ELR (cell line): ENCODE data around the gene GRIK2.
A peak's percentile ranks its signal among the peaks of the same experiment; 100 is the strongest.

ENCODE experiments used
- DNase-seq: peaks from one replicate; pipeline ENCODE4 v3.0.0-alpha.2; 2015; ENCODE audit warnings: low read depth

Gene GRIK2

GRCh38 chr6:101400326-101401135 lies 7.0 kb downstream of the GRIK2 start:
- DNase-seq, result no peak

GRCh38 chr6:101401171-101401570 lies 7.7 kb downstream of the GRIK2 start:
- no peak for DNase-seq

GRCh38 chr6:101401792-101402621 lies 8.5 kb downstream of the GRIK2 start:
- DNase-seq, result peak; percentile 1

GRCh38 chr6:101402622-101403031 lies 9.1 kb downstream of the GRIK2 start:
- DNase-seq, result peak; percentile 2

DNA sequence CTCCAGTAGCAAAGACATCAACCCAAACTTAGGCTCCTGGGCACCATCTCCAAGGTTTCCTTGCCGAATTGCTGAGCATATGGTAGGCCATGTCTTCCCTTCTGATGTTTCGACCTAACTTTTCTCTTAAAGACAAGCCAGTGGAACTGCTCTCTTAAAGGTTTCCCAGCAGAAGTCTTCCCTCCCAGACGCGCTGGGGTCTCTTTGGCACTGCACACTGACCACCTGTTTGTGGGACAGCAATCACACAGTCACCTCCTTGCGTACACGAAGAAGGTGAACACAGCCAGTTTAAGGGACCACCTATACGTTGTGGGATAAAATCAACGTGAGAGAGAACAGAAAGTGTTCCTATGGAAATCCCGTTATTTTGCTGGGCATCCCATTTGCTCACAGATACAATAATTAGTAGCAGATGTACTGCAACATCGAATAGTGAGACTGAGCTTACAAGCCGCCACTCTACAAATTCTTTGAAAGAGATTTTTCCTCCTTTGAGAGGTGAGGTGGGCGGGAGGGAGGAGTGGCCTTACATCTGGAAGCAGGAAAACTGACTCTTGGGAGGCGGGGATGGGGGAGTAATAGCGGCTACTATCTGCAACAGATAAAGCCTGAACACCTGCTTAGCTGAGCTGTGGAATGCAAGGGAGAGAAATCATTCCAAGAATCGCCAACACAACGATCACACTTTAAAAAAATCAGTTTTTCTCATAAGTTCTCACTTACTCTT lies 9.9 kb downstream of the GRIK2 start:
- DNase-seq, result no peak

DNA sequence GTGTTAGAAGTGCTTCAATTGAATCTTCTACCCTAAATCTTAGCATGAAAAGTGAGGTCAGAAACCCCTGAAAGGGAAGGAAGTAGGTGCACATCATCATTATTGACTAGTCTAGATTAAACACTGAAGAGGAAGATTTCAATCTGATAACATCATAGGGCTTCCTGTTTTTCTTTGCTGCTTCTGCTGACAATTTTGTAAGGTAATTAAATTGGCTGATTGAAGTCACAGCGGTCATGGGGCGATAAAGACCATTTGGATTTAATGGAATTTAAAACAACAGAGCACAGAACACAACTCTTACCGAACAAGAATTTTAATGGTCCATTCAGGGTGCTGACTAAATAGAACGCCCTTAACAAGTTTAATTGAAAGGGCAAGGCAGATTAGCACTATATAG lies 11.3 kb downstream of the GRIK2 start:
- no peak for DNase-seq

GRCh38 chr6:101413773-101414172 lies 20.3 kb downstream of the GRIK2 start:
- no peak for DNase-seq

- DNase-seq, result no peak
These were observed 24.4 kb downstream of the GRIK2 start for GRCh38 chr6:101417900-101418299.

- DNase-seq, result no peak
These were observed 28.7 kb downstream of the GRIK2 start for GRCh38 chr6:101422251-101422650.

- no peak for DNase-seq
These were observed 29.3 kb downstream of the GRIK2 start for GRCh38 chr6:101422811-101423210.

- DNase-seq, result no peak
These were observed 35.8 kb downstream of the GRIK2 start for GRCh38 chr6:101429270-101429669.

GRCh38 chr6:101429845-101430244 lies 36.3 kb downstream of the GRIK2 start:
- no peak for DNase-seq

GRCh38 chr6:101433141-101433540 lies 39.6 kb downstream of the GRIK2 start:
- no peak for DNase-seq

DNA sequence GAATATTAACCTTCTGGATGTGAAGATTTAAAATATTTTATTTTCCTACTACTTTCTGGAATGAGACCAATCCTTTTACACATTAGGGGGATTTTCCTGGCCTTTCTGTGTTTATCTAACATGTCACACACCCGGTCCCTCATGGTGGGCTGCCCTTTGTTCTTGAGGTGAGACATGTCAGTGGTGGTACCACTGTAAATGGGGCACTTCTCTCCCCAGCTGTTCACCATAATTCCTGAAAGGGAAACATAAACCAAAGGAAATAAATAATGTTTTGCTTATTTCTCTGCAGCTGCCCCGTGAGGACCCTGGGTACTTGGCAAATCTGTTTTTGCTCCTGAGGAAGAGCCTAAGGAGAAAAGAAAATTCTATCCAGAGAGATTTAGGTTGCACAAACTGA lies 41.1 kb downstream of the GRIK2 start:
- no peak for DNase-seq

DNA sequence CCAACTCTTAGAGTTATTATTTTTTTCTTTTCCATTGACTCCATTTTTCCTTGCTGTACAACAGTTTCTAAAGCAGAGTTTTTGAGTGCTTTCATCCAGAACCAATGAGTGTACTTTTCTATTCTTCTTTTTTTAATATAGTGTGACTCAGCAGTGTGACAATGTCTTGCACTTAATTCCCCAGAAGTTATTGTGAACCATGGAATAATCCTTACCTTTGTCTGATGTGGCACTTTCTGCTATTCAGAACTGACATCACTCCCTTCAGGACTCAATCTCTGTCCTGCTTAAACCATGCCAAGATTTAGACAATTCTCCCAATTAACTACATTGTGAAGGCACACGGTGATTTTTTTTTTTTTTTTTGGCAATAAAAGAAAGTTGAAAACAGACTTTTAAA lies 41.5 kb downstream of the GRIK2 start:
- no peak for DNase-seq

- DNase-seq, result no peak
These were observed 46.3 kb downstream of the GRIK2 start for GRCh38 chr6:101439790-101440189.

GRCh38 chr6:101443315-101443714 lies 49.8 kb downstream of the GRIK2 start:
- no peak for DNase-seq

DNA sequence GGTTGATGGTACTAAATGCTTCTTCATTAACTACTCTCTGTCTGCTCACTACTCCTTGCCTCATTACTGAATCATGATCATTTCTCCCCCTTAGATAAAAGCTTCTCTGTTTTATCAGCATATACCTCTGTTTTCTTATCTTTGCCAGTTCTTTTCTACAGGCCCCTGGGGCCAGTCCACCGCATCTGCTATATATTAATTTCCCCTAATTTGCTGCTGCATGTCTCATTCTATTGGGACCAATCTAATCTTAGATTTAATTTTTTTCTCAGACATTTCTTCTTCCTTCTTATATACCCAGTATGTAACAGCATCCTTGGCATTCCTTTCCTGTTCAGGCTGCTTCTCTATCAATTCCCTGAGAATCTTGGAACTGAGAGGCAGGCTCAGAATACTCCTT lies 51.2 kb downstream of the GRIK2 start:
- no peak for DNase-seq

- DNase-seq, result peak; percentile 3
These were observed 52.0 kb downstream of the GRIK2 start for GRCh38 chr6:101445527-101445926.

DNA sequence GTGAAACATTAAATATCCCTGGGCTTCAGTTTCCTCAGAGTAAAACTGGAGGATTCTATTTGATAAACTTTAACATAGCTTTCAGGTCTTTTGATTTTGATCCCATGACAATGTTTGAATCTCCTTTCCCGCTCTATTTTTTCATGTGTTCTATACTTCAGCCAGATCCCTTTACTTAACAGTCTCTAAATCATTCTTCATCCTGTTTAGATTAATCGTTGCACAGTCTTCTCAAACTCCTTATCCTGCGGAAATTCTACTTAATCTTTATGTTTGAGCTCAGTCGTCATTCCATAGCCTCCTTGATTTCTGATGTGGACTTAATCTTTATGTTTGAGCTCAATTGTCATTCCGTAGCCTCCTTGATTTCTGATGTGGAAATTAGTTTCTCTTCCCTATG lies 57.4 kb downstream of the GRIK2 start:
- DNase-seq, result no peak

- DNase-seq, result no peak
These were observed 58.5 kb downstream of the GRIK2 start for GRCh38 chr6:101451981-101452380.

- DNase-seq, result no peak
These were observed 59.7 kb downstream of the GRIK2 start for GRCh38 chr6:101453221-101453620.
